Activated CD8-positive, alpha-beta T cell treated with anti-CD3 and anti-CD28 coated beads for 36 hours (primary cell): ENCODE measurements around the gene CLEC4D. TPM values are rescaled to one million over a fixed set of nuclear protein-coding genes. Genes with fewer than 3 reads are reported as not detected.

ENCODE experiments used
- ATAC-seq: fragments of 200-7000 bp; cut with Tn5 transposase; one replicate; pipeline ENCODE4 v1.10.0; 2021; ENCODE audit warnings: mild to moderate bottlenecking, moderate library complexity
- CTCF ChIA-PET: fragments of 350-600 bp; sonication (Branson Sonifier 250); formaldehyde crosslinking; loops from one replicate; lab custom pipeline; 2021; ENCODE audit warnings: antibody characterized with exemption; lab: Charles Lee
- POLR2A ChIA-PET: fragments of 350-600 bp; sonication (Branson Sonifier 250); formaldehyde crosslinking; loops from one replicate; lab custom pipeline; 2021; ENCODE audit warnings: antibody characterized with exemption; lab: Charles Lee
- DNase-seq: peaks from one replicate; pipeline ENCODE4 v3.0.0-alpha.2; 2020
- H3K27ac Mint-ChIP-seq: one replicate; pipeline ENCODE4 v1.8.0; 2021; ENCODE audit warnings: mild to moderate bottlenecking, mixed read lengths
- H3K27me3 Mint-ChIP-seq: one replicate; pipeline ENCODE4 v1.8.0; 2021; ENCODE audit warnings: mixed read lengths
- H3K36me3 Mint-ChIP-seq: one replicate; pipeline ENCODE4 v1.8.0; 2021; ENCODE audit warnings: low read depth, mixed read lengths
- H3K4me1 Mint-ChIP-seq: one replicate; pipeline ENCODE4 v1.8.0; 2021; ENCODE audit warnings: low read depth, mixed read lengths
- H3K4me3 Mint-ChIP-seq: one replicate; pipeline ENCODE4 v1.8.0; 2021; ENCODE audit warnings: mild to moderate bottlenecking, moderate library complexity, mixed read lengths
- H3K9me3 Mint-ChIP-seq: one replicate; pipeline ENCODE4 v1.8.0; 2021; ENCODE audit warnings: mixed read lengths
- CTCF ChIP-seq: fragments of 200-600 bp; IDR thresholded peaks from one replicate; pipeline ENCODE4 v1.8.0; 2022; ENCODE audit warnings: antibody characterized with exemption, mild to moderate bottlenecking
- intact Hi-C: fragments of 100-400 bp; cut with micrococcal nuclease; formaldehyde crosslinking; loops from one replicate; pipeline ENCODE4 v1.10.0; 2022
- total RNA-seq, 2 experiments: library from RNA; stranded (reverse); gene quantifications; one replicate each; pipeline ENCODE4 v1.2.3, GENCODE V29; 2021

The CLEC4D gene
- total RNA-seq, 2 experiments from 2014 or later, result not detected

DNA sequence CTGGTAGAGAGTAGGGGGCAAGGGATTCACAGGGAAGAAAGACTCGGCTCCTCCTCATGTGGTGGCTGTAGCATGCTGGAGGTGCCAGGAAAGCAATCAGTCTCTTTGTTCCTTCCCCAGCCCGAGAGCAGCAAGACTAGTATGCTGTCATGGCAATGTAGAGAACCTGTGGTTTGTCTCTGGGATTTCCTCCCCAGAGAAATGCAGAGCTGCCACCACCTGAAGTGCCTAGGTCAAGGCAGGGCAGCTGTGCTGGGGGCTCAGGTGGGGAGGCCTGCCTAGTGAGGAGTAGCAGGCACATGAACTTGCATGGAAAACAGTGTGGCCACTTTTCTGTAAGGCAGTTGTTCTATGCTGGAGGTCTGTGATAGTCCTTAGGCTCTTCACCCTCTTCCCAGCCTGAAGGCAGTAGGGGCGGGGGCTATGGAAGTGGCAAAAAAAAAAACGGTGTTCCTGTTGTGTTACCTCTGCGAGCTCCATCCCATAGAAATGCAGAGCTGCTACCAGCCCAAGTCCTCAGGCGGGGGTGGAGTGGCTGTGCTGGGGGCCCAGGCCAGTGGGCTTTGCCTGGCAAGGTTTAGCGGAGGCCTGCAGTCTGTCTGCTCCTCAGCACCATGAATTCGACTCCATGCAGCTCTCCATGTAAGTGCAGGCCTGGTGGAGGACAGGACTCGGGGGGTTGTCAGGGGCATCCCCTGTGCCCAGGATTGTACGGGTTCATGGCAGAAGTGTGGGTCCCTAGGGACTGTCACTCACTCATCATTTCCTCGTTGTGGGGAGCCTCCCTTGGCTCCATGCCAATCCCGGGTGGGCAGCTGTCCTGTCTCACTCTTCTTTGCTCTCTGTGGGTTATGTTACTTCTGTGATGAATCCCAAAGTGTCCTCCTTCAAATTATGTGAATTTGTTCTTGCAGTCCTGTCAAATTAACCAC, 4.1 kb upstream of the CLEC4D start:
- ChIA-PET CTCF (interaction anchor here (0.7 to 1.8 kb wide), 4 partner anchors 35 to 173 kb away, joined by 3 to 5 read pairs (median 4); no protein-coding TSS in a partner anchor), POLR2A (interaction anchor here (0.7 kb wide), 1 partner anchor 16 kb away, joined by 4 read pairs; no protein-coding TSS in a partner anchor)
- Mint-ChIP-seq H3K36me3 (no peaks in the 10 kb centered on the region), H3K27ac (no peak overlapping the region), H3K9me3 (no peaks in the 10 kb centered on the region), H3K27me3 (peaks cover 15% of the 10 kb centered on the region), H3K4me3 (no peak overlapping the region), H3K4me1 (no peaks in the 10 kb centered on the region)
- intact Hi-C loops, result no loop called here
- TF ChIP-seq CTCF, result no peak
- DNase-seq, result no peak
- no peak for ATAC-seq

GRCh38 chr12:8517971-8518370, 4.7 kb downstream of the CLEC4D start:
- ATAC-seq (no peak), DNase-seq (no peak)
- Mint-ChIP-seq H3K27ac (no peak overlapping the region), H3K9me3 (no peaks in the 10 kb centered on the region), H3K4me3 (no peak overlapping the region), H3K36me3 (no peaks in the 10 kb centered on the region), H3K4me1 (no peaks in the 10 kb centered on the region), H3K27me3 (peaks cover 40% of the 10 kb centered on the region)
- no peak for TF ChIP-seq CTCF
- intact Hi-C loops, result no loop called here
- ChIA-PET POLR2A (no interaction called here), CTCF (interaction anchor here (1.0 kb wide), 1 partner anchor 27 kb away, joined by 4 read pairs; no protein-coding TSS in a partner anchor)

DNA sequence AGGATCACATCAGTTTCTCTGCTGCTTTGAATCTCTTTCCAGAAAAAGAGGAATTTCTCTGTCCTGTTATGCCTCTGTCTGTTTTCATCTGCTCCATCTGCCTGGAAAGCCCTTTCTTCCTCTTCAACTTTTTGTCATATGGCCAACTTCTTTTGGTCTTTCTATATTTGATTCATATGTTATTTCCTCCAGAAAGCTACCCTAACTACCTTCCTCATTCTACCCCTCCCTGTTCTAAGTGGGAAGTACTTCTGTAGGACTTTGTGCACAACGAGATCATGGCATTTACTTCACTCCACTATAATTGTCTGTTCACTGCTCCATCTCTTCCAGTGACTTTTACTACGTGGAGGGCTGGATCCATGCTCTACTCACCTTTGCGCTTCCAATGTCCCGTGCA, 5.9 kb downstream of the CLEC4D start:
- no peaks in the 10 kb centered on the region for H3K36me3 Mint-ChIP-seq
- H3K9me3 Mint-ChIP-seq, result no peaks in the 10 kb centered on the region
- ChIA-PET CTCF (no interaction called here), POLR2A (no interaction called here)
- DNase-seq (no peak), ATAC-seq (no peak)
- H3K4me3 Mint-ChIP-seq, result no peak overlapping the region
- no peak overlapping the region for H3K27ac Mint-ChIP-seq
- TF ChIP-seq CTCF, result no peak
- intact Hi-C loops, result no loop called here
- H3K4me1 Mint-ChIP-seq, result no peaks in the 10 kb centered on the region
- peaks cover 37% of the 10 kb centered on the region for H3K27me3 Mint-ChIP-seq

GRCh38 chr12:8527250-8528130, 14.2 kb downstream of the CLEC4D start:
- no peak for DNase-seq

More at GRCh38 chr12:8527250-8528130, 14.2 kb downstream of the CLEC4D start:
- no peaks in the 10 kb centered on the region for H3K36me3 Mint-ChIP-seq
- H3K27me3 Mint-ChIP-seq, result peaks cover 31% of the 10 kb centered on the region
- intact Hi-C loops, result no loop called here
- H3K9me3 Mint-ChIP-seq, result peaks cover 8% of the 10 kb centered on the region
- no peak overlapping the region for H3K4me3 Mint-ChIP-seq
- ChIA-PET CTCF (interaction anchor here (0.7 to 1.0 kb wide), 2 partner anchors 16 to 17 kb away, joined by 3 read pairs; no protein-coding TSS in a partner anchor), POLR2A (no interaction called here)
- no peak overlapping the region for H3K27ac Mint-ChIP-seq
- TF ChIP-seq CTCF, result no peak
- no peaks in the 10 kb centered on the region for H3K4me1 Mint-ChIP-seq
- ATAC-seq, result no peak
